Stomach (tissue), 4 donors: ENCODE data around the gene MNAT1.

Source experiments
- CTCF ChIP-seq, 7 experiments: fragments of 450-650 bp in 4 of 7; fragments of 200-600 bp in 3 of 7; sonication (generic) in 3 of 7; IDR thresholded peaks; one replicate each; pipeline ENCODE4 v1.5.1; 2016 to 2019; ENCODE audit warnings: antibody characterized with exemption in 7 of 7, control low read depth in 2 of 7, mild to moderate bottlenecking in 1 of 7
- EP300 ChIP-seq: sonication (generic); formaldehyde crosslinking; IDR thresholded peaks from one replicate; pipeline ENCODE4 v1.6.1; 2017; ENCODE audit warnings: antibody characterized with exemption
- POLR2A ChIP-seq, 4 donors: fragments of 450-650 bp; IDR thresholded peaks; one replicate each; pipeline ENCODE4 v1.6.1; 2016; ENCODE audit warnings: antibody characterized with exemption in 4 of 4, control low read depth in 2 of 4, mild to moderate bottlenecking in 1 of 4, moderate library complexity in 1 of 4
- POLR2AphosphoS5 ChIP-seq, 3 donors: sonication (generic); formaldehyde crosslinking; IDR thresholded peaks; one replicate each; pipeline ENCODE4 v1.6.1; 2016; ENCODE audit warnings: antibody characterized with exemption in 3 of 3

DNA sequence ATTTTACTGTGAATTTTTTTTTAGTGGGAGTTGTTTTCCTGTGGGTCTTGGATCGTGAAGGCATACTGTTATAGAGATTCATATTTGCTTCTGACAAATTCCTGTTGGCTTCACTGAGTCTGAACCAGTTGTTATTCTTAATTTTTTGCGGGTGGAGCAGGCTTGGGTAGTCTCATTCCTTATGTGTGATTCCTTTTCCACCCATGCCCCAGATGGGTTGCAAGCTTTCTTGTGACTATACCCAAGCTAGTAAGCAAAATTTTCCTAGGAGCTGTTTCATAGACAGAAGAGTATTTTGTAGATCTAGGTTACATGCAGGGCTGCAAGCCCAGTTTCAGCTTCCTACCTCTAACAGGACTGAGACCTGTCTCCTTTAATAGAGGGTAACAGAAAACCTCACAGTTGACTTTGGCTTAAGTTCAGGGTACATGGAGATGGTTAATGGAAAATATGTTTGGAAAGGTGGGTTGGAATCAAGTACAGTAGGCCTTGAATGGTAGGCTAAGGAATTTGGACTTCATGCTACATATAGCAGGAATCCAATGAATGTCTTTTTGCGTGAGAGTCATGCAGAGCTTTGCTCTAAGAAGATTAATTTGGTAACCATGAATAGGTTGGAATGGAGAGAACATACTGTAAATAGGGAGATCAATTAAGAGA is 217.3 kb downstream of the MNAT1 start:
- TF ChIP-seq CTCF (IDR thresholded peaks at IDR 0.05) (no peak), POLR2A (IDR thresholded peaks at IDR 0.05) (no peak), POLR2AphosphoS5 (IDR thresholded peaks at IDR 0.05) (no peak), EP300 (no peak)
